IPS-18c (cell line): ENCODE measurements around the gene AFAP1L2.

ENCODE experiments used
- H3K4me3 ChIP-seq: 2 replicates; pipeline ENCODE4 v1.7.0; 2013; ENCODE audit warnings: low read depth, mild to moderate bottlenecking, low read length, moderate library complexity; ENCODE audit not compliant: insufficient read depth
- H3K9me3 ChIP-seq: one replicate; pipeline ENCODE4 v1.6.1; 2013; ENCODE audit warnings: mild to moderate bottlenecking, low read length, moderate library complexity; ENCODE audit not compliant: control insufficient read depth, insufficient read depth

Gene AFAP1L2

DNA sequence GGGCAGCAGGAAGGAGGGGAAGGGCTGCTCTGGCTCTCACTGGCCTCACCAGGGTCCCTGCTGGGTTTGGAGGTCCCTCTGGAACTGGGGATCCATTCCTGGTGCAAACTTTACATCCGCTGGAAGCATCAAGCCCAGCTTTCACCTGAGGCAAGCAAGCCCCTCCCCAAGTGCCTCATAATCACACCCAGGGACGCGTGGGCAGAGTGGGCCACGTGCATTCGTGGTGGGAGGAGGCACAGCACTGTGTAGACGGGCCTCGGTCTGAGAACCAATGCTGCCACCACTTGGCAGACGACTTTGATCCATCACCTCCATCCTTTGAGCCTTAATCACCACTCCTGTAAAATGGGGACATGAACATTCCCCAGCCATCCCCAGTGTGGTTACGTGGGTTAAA, 91.2 kb downstream of the AFAP1L2 start:
- H3K9me3 ChIP-seq = no peaks in the 10 kb centered on the region

GRCh38 chr10:114311496-114312209, 92.6 kb downstream of the AFAP1L2 start:
- Histone ChIP-seq H3K9me3 (no peaks in the 10 kb centered on the region), H3K4me3 (no peak overlapping the region)

More for the DNA sequence above, 91.2 kb downstream of the AFAP1L2 start:
- H3K4me3 ChIP-seq = no peak overlapping the region

DNA sequence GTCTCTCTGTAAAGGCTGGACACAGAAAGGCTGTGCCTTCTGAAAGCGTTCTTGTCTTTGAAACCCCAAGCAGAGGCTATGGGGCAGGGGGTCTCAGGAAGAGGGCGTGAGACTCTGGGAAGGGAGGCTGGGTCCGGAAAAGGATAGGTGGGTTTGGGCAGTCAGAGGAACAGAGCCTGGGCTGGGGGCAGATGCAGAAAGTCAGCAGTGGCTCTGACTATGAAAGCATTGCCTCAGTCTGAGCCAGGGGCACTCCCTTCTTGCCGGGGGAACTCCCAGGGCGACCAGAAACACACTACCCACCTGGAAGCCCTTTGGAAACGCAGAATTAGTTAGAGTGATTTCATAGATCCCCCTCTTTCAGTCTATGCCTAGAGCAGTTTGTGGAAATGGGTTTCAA, 93.3 kb downstream of the AFAP1L2 start:
- no peak overlapping the region for H3K4me3 ChIP-seq
- no peaks in the 10 kb centered on the region for H3K9me3 ChIP-seq

DNA sequence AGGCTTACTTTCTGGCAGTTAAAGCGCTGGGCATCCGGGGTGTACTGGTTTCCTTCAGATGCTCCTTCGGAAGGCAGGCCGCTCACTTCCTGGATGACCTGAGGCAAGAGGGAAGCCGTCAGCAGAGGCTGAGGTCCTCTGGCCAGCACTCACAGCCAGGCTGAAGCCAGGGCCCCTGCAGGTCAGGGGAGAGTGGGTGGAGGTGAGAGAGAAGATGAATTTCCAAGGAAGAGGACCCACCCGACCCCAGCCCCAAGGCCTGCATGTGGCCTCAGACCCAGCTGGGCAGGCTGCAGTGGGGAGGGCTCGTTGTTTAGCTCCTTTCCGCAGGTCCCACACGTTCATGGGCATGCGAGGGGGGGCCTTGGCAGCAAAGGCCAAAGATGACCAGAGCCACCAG, 94.0 kb downstream of the AFAP1L2 start:
- no peak overlapping the region for H3K4me3 ChIP-seq
- no peaks in the 10 kb centered on the region for H3K9me3 ChIP-seq

- H3K4me3 ChIP-seq = no peak overlapping the region
- H3K9me3 ChIP-seq = no peaks in the 10 kb centered on the region
Measured at GRCh38 chr10:114309364-114309651, 95.0 kb downstream of the AFAP1L2 start.

DNA sequence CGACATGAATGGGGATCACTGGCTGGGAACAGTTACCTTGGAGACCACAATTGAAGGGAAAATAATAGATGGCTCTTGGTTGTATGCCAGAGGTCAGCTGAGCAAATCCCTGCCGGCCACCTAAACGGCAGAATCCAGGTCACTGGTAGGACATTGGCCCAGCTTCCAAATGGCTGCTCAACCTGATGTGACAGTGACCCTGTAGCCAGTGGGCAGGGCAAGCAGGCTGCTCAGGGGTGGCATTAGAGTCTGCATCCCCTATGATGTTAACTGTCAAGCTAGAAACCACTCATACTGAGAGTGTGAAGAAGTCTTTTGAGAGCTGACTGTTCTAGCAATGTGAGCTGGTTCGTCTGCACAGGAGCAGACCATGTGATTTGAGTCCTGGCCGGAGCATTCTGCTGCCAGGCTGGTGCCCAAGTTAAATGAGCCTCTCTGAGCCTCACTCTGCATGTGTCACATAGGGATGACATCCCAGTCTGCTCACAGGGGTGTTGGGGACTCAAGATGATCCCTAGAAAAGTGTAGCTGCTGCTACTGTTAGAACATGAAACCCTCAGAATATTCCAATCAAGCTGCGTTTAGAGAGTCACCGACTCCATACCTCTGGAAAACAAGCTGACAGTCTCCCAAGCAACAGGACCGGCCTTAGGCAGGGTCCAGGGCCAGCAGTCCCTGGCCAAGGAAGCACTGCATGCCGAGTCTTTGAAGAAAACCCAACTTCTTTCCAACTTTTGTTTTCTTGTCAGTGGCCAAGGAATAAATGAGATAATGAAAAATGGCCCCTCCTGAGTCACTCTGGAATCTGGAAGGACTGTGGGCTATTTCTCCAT, 95.6 kb downstream of the AFAP1L2 start:
- no peak overlapping the region for H3K4me3 ChIP-seq
- no peaks in the 10 kb centered on the region for H3K9me3 ChIP-seq

- no peak overlapping the region for H3K4me3 ChIP-seq
- no peaks in the 10 kb centered on the region for H3K9me3 ChIP-seq
Measured at GRCh38 chr10:114307731-114308130, 96.6 kb downstream of the AFAP1L2 start.

GRCh38 chr10:114306116-114306973, 98.0 kb downstream of the AFAP1L2 start:
- no peak overlapping the region for H3K4me3 ChIP-seq

GRCh38 chr10:114305521-114305925, 98.8 kb downstream of the AFAP1L2 start:
- H3K9me3 ChIP-seq = no peaks in the 10 kb centered on the region
- H3K4me3 ChIP-seq = peak overlapping the region; percentile 68; the same call in 1 of the 2 replicates

More at GRCh38 chr10:114306116-114306973, 98.0 kb downstream of the AFAP1L2 start:
- no peaks in the 10 kb centered on the region for H3K9me3 ChIP-seq

DNA sequence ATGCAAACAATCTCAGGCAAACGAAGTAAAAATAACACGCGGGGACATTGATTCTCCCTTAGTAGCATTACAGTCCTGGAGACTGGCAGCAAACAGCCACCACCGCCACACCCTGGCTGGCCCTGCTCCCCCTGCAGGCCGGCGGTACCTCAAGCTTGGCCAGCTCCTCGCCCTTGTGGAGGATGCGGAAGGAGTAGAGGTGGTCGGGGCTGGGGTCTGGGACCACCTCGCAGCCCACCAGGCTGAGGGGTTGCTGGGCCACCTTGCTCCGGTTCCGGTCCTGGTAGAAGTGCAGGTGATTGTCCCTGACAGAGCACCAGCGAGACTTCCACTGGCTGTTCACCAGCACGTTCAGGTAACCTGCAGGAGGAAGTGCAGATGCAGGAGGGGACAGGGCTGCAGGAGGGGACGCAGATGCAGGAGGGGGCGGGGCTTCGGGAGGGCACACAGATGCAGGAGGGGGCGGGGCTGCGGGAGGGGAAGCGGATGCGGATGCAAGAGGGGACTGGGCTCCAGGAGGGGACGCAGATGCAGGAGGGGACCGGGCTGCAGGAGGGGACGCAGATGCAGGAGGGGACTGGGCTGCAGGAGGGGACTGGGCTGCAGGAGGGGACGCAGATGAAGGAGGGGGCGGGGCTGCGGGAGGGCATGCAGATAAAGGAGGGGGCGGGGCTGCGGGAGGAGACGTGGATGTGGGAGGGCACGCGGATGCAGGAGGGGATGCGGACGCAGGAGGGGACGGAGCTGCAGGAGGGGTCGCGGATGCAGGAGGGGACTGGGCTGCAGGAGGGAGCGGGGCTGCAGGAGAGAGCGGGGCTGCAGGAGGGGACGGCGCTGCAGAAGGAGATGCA, 99.5 kb downstream of the AFAP1L2 start:
- Histone ChIP-seq H3K4me3 (peak overlapping the region; percentile 68), H3K9me3 (no peaks in the 10 kb centered on the region)

- Histone ChIP-seq H3K9me3 (no peaks in the 10 kb centered on the region), H3K4me3 (peak overlapping the region; percentile 68; the same call in 1 of the 2 replicates)
Measured at GRCh38 chr10:114304017-114304570, 100.2 kb downstream of the AFAP1L2 start.

- H3K9me3 ChIP-seq = no peaks in the 10 kb centered on the region
- H3K4me3 ChIP-seq = no peak overlapping the region
Measured at GRCh38 chr10:114303556-114303955, 100.7 kb downstream of the AFAP1L2 start.

- Histone ChIP-seq H3K4me3 (no peak overlapping the region), H3K9me3 (no peaks in the 10 kb centered on the region)
Measured at GRCh38 chr10:114301951-114302710, 102.2 kb downstream of the AFAP1L2 start.

DNA sequence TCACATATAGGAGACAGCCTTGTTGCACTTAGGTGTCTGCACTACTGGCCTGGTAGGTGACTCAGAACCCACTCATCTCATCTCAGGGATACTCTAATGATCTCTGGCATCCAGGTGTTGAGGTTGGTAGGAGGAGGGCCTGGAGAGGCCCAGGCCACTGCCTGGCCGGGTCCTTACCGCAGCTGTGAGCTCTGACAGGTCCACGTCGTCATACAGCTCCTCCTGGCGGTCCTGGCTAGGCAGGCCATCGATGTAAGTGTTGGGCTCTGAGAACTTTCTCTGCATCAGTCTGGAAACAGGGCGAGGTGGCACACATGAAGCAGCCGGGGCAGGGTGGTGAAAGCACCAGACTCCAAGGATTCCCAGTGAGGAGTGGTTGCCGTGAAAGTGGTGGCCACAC, 103.1 kb downstream of the AFAP1L2 start:
- Histone ChIP-seq H3K4me3 (no peak overlapping the region), H3K9me3 (no peaks in the 10 kb centered on the region)

DNA sequence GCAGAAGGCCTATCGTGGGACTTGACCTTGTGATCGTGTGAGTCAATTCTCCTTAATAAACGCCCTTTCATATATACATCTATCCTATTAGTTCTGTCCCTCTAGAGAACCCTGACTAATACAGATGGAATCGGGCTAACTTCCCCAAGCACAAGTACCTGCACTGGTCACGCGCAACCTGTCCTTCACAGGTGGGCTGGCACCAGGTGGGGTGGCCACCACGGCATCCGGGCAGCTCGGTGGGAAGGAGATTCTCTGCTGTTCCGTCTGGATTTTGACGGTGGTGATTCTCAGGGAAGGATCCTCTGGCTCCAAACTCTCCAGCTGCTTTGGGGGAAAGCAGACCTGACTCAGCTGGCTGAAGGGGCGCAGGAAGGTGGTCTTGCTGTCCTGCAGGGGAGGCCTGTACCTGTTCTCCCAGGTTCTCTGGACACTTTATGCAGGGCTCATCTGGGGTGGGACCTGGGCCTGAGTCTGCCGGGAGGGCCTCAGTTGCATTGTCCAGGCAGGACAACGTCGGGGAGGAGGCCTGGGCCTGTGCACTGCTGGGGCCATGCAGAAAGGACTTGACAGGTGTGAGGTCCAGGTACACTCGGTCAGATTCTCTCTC, 104.2 kb downstream of the AFAP1L2 start:
- Histone ChIP-seq H3K9me3 (no peaks in the 10 kb centered on the region), H3K4me3 (no peak overlapping the region)
